Endothelial cell of umbilical vein (primary cell): Measurements from ENCODE around the gene PTGDS. TPM values are rescaled to one million over a fixed set of nuclear protein-coding genes. Genes with fewer than 3 reads are reported as not detected.

ENCODE experiments used
- BruUV-seq: library from RNA; stranded (reverse); fragments of 400-500 nt; replicated peaks from 2 replicates; lab custom pipeline; 2021; lab: Mats Ljungman, UMichigan
- CTCF ChIA-PET: fragments of 300-600, 350-600 bp; sonication (Branson Sonifier 250); formaldehyde crosslinking; loops from one replicate; lab custom pipeline; 2021; ENCODE audit warnings: antibody characterized with exemption, inconsistent platforms; lab: Charles Lee
- POLR2A ChIA-PET: fragments of 300-600, 350-600 bp; sonication (Branson Sonifier 250); formaldehyde crosslinking; loops from one replicate; lab custom pipeline; 2021; ENCODE audit warnings: antibody characterized with exemption, inconsistent platforms; lab: Charles Lee
- DNase-seq: peaks from one replicate; pipeline ENCODE4 v3.0.0-alpha.2; 2011; ENCODE audit warnings: low read depth, low spot score
- FAIRE-seq: peaks from 2 replicates; lab custom pipeline; 2011; peaks lifted over from hg19 to GRCh38; lab: Jason Lieb, UNC
- H2AFZ ChIP-seq: 2 replicates; pipeline ENCODE4 v1.6.0; 2012; ENCODE audit warnings: low read depth, low read length, control low read depth, inconsistent platforms
- H3K27ac ChIP-seq: 2 replicates; pipeline ENCODE4 v1.5.1; 2011; ENCODE audit warnings: low read depth, mild to moderate bottlenecking, control low read depth, low read length, moderate library complexity; ENCODE audit not compliant: insufficient read depth
- H3K27me3 ChIP-seq, 2 experiments: 2 replicates each; pipeline versions ENCODE4 v1.6.0 to v1.6.1; 2011; ENCODE audit warnings: low read length in 2 of 2, mixed read lengths in 1 of 2; ENCODE audit not compliant: control insufficient read depth in 2 of 2, insufficient read depth in 2 of 2
- H3K36me3 ChIP-seq, 2 experiments: 2 replicates in 1 of 2; 3 replicates in 1 of 2; pipeline ENCODE4 v1.5.1; 2011; ENCODE audit warnings: low read length in 2 of 2, mild to moderate bottlenecking in 1 of 2, moderate library complexity in 1 of 2; ENCODE audit not compliant: control insufficient read depth in 2 of 2, insufficient read depth in 2 of 2; ENCODE audit errors: extremely low read depth in 1 of 2
- H3K4me1 ChIP-seq: 3 replicates; pipeline ENCODE4 v1.5.1; 2011; ENCODE audit warnings: mild to moderate bottlenecking, low read length; ENCODE audit not compliant: control insufficient read depth, insufficient read depth; ENCODE audit errors: extremely low read depth
- H3K4me2 ChIP-seq: 2 replicates; pipeline ENCODE4 v1.6.1; 2011; ENCODE audit warnings: low read length, control low read depth, mixed read lengths; ENCODE audit not compliant: insufficient read depth
- H3K4me3 ChIP-seq, 3 experiments: fragments of 200-600 bp in 1 of 3; sonication (generic), shearing (Covaris generic) in 1 of 3; replicated peaks in 1 of 3; 2 replicates each; pipeline ENCODE4 v1.5.1; 2011 to 2016; ENCODE audit warnings: control low read depth in 3 of 3, low read length in 3 of 3, mild to moderate bottlenecking in 2 of 3, inconsistent platforms in 1 of 3, low read depth in 1 of 3, moderate library complexity in 1 of 3; ENCODE audit not compliant: insufficient read depth in 1 of 3
- H3K79me2 ChIP-seq: 2 replicates; pipeline ENCODE4 v1.6.0; 2012; ENCODE audit warnings: low read length, inconsistent platforms; ENCODE audit not compliant: control insufficient read depth, insufficient read depth
- H3K9ac ChIP-seq: replicated peaks from 2 replicates; pipeline ENCODE3; 2011; ENCODE audit warnings: low read length, control low read depth; ENCODE audit not compliant: insufficient read depth; ENCODE audit errors: extremely low read depth
- H3K9me1 ChIP-seq: replicated peaks from 3 replicates; pipeline ENCODE4 v1.6.0; 2011; ENCODE audit warnings: mild to moderate bottlenecking, low read length; ENCODE audit not compliant: control insufficient read depth, insufficient read depth; ENCODE audit errors: extremely low read depth
- H3K9me3 ChIP-seq: replicated peaks from 2 replicates; pipeline ENCODE4 v1.5.1; 2012; ENCODE audit warnings: low read length, inconsistent platforms; ENCODE audit not compliant: control insufficient read depth, insufficient read depth
- H4K20me1 ChIP-seq: replicated peaks from 2 replicates; pipeline ENCODE3; 2011; ENCODE audit warnings: mild to moderate bottlenecking, low read length; ENCODE audit not compliant: control insufficient read depth, insufficient read depth; ENCODE audit errors: extremely low read depth
- CTCF ChIP-seq, 2 donors: IDR thresholded peaks; 1 replicate in 1 of 2; 2 replicates in 1 of 2; pipeline ENCODE4 v1.5.1; 2011; ENCODE audit warnings: low read length in 2 of 2, mild to moderate bottlenecking in 2 of 2, moderate library complexity in 2 of 2, control low read depth in 1 of 2, inconsistent platforms in 1 of 2, low read depth in 1 of 2; ENCODE audit not compliant: insufficient read depth in 1 of 2; ENCODE audit errors: extremely low read depth in 1 of 2
- EZH2 ChIP-seq: IDR thresholded peaks from 2 replicates; pipeline ENCODE4 v1.6.1; 2012; ENCODE audit warnings: borderline replicate concordance, low read depth, mild to moderate bottlenecking, moderate library complexity, low read length, inconsistent platforms; ENCODE audit not compliant: severe bottlenecking
- FOS ChIP-seq: IDR thresholded peaks from 2 replicates; pipeline ENCODE4 v1.6.1; 2011; ENCODE audit warnings: mild to moderate bottlenecking, low read length, moderate library complexity, borderline replicate concordance; ENCODE audit not compliant: insufficient read depth
- GATA2 ChIP-seq: IDR thresholded peaks from 2 replicates; pipeline ENCODE4 v1.7.0; 2011; ENCODE audit warnings: low read depth, mild to moderate bottlenecking, moderate library complexity, mixed read lengths, low read length; ENCODE audit not compliant: insufficient read length, insufficient read depth
- JUN ChIP-seq: IDR thresholded peaks from 2 replicates; pipeline ENCODE4 v1.6.1; 2011; ENCODE audit warnings: borderline replicate concordance, low read depth; ENCODE audit not compliant: insufficient read length, insufficient read depth
- MAX ChIP-seq: IDR thresholded peaks from 2 replicates; pipeline ENCODE4 v1.6.1; 2011; ENCODE audit not compliant: insufficient read depth, insufficient read length
- MYC ChIP-seq: IDR thresholded peaks from one replicate; pipeline ENCODE4 v1.6.1; 2011; ENCODE audit warnings: mild to moderate bottlenecking, low read depth, low read length
- POLR2A ChIP-seq: IDR thresholded peaks from 2 replicates; pipeline ENCODE4 v1.6.1; 2012; ENCODE audit warnings: low read depth, mild to moderate bottlenecking, control low read depth, low read length
- POLR2AphosphoS5 ChIP-seq: IDR thresholded peaks from 2 replicates; pipeline ENCODE4 v1.6.1; 2012; ENCODE audit warnings: low read depth, mild to moderate bottlenecking, control low read depth, low read length, moderate library complexity; ENCODE audit not compliant: insufficient read depth
- dilution Hi-C: fragments of 300-500 bp; cut with MboI; formaldehyde crosslinking; loops from one replicate; pipeline ENCODE4 v1.15.0; 2019; ENCODE audit warnings: low sequenced_read_pairs; ENCODE audit not compliant: extremely low pct_ligation_motif_present
- intact Hi-C: fragments of 100-400 bp; cut with micrococcal nuclease; formaldehyde crosslinking; loops from one replicate; pipeline ENCODE4 v1.10.0; 2022
- polyA plus RNA-seq, 4 experiments: library from polyadenylated mRNA; depleted of rRNA in 3 of 4; stranded (reverse) in 3 of 4; unstranded in 1 of 4; fragments of >200 nt; gene quantifications; 2 replicates each; pipeline versions ENCODE4 v1.2.1 to v1.2.3, GENCODE V29; 2011 to 2012; ENCODE audit warnings: missing spikeins in 1 of 4
- total RNA-seq: library from RNA; stranded (reverse); gene quantifications from 2 replicates; pipeline ENCODE4 v1.2.3, GENCODE V29; 2021

PTGDS gene
- total and polyA plus RNA-seq, 2 donors (not counting 3 experiments of a cell fraction or from before 2014, with no cell fraction given), result not detected

GRCh38 chr9:136964833-136965422, 12.4 kb upstream of the PTGDS start:
- H3K4me3 ChIP-seq, result no peak overlapping the region
- H3K36me3 ChIP-seq, result no peaks in the 10 kb centered on the region
- H3K27me3 ChIP-seq, result no peaks in the 10 kb centered on the region
- no peak overlapping the region for H3K27ac ChIP-seq
- no peak for FAIRE-seq
- H3K9me1 ChIP-seq, result no peaks in the 10 kb centered on the region
- no TSS peak for BruUV-seq
- no peaks in the 10 kb centered on the region for H3K79me2 ChIP-seq
- intact Hi-C loops, result no loop called here
- CTCF ChIA-PET, result interaction anchor here (0.8 to 1.4 kb wide), 3 partner anchors 11 to 35 kb away, joined by 3 to 6 read pairs (median 4); no protein-coding TSS in a partner anchor
- DNase-seq, result no peak
- no peak overlapping the region for H2AFZ ChIP-seq
- no peaks in the 10 kb centered on the region for H4K20me1 ChIP-seq
- no peak overlapping the region for H3K4me2 ChIP-seq
- no peak overlapping the region for H3K9ac ChIP-seq
- dilution Hi-C loops, result no loop called here
- TF ChIP-seq MYC (no peak), POLR2AphosphoS5 (no peak), GATA2 (no peak), FOS (no peak), MAX (no peak), POLR2A (no peak), JUN (no peak), CTCF (IDR thresholded peaks at IDR 0.05; ENCODE audit: extremely low read depth in 1 of 2, insufficient read depth in 1 of 2, low read depth in 1 of 2, low read length in 2 of 2) (no peak), EZH2 (no peak)
- H3K9me3 ChIP-seq, result no peaks in the 10 kb centered on the region
- POLR2A ChIA-PET, result interaction anchor here (0.6 kb wide), 1 partner anchor 348 kb away, joined by 3 read pairs; no protein-coding TSS in a partner anchor
- no peaks in the 10 kb centered on the region for H3K4me1 ChIP-seq
